ENCODE measurements around the gene CLDND1. TPM values are rescaled to one million over a fixed set of nuclear protein-coding genes. Genes with fewer than 3 reads are reported as not detected.

The CLDND1 gene
- total RNA-seq, 1 donor from 2014 or later = 124 TPM

- no peak for TF ChIP-seq CTCF (IDR thresholded peaks at IDR 0.05; ENCODE audit: insufficient read depth, low read length, poor library complexity, severe bottlenecking)
- Histone ChIP-seq H3K4me3 (ENCODE audit: low read depth, low read length) (no peak overlapping the region), H3K36me3 (ENCODE audit: control insufficient read depth, insufficient read depth, low read length) (no peaks in the 10 kb centered on the region), H3K27me3 (ENCODE audit: control insufficient read depth, insufficient read depth, low read length) (no peaks in the 10 kb centered on the region)
- DNase-seq (ENCODE audit: low read depth) = no peak
These were observed 3.4 kb downstream of the CLDND1 start for GRCh38 chr3:98519351-98519750.

GRCh38 chr3:98518816-98519215 is 3.9 kb downstream of the CLDND1 start:
- Histone ChIP-seq H3K36me3 (ENCODE audit: control insufficient read depth, insufficient read depth, low read length) (no peaks in the 10 kb centered on the region), H3K27me3 (ENCODE audit: control insufficient read depth, insufficient read depth, low read length) (no peaks in the 10 kb centered on the region), H3K4me3 (ENCODE audit: low read depth, low read length) (no peak overlapping the region)
- no peak for DNase-seq (ENCODE audit: low read depth)
- no peak for TF ChIP-seq CTCF (IDR thresholded peaks at IDR 0.05; ENCODE audit: insufficient read depth, low read length, poor library complexity, severe bottlenecking)

- Histone ChIP-seq H3K36me3 (ENCODE audit: control insufficient read depth, insufficient read depth, low read length) (no peaks in the 10 kb centered on the region), H3K27me3 (ENCODE audit: control insufficient read depth, insufficient read depth, low read length) (no peaks in the 10 kb centered on the region), H3K4me3 (ENCODE audit: low read depth, low read length) (no peak overlapping the region)
- DNase-seq (ENCODE audit: low read depth) = no peak
- TF ChIP-seq CTCF (IDR thresholded peaks at IDR 0.05; ENCODE audit: insufficient read depth, low read length, poor library complexity, severe bottlenecking) = no peak
These were observed 7.8 kb downstream of the CLDND1 start for GRCh38 chr3:98514948-98515347.

- Histone ChIP-seq H3K4me3 (ENCODE audit: low read depth, low read length) (no peak overlapping the region), H3K36me3 (ENCODE audit: control insufficient read depth, insufficient read depth, low read length) (no peaks in the 10 kb centered on the region), H3K27me3 (ENCODE audit: control insufficient read depth, insufficient read depth, low read length) (no peaks in the 10 kb centered on the region)
- no peak for DNase-seq (ENCODE audit: low read depth)
- TF ChIP-seq CTCF (IDR thresholded peaks at IDR 0.05; ENCODE audit: insufficient read depth, low read length, poor library complexity, severe bottlenecking) = no peak
These were observed 9.0 kb downstream of the CLDND1 start for GRCh38 chr3:98513736-98514135.

- no peaks in the 10 kb centered on the region for H3K27me3 ChIP-seq (ENCODE audit: control insufficient read depth, insufficient read depth, low read length)
- DNase-seq (ENCODE audit: low read depth) = no peak
- no peak overlapping the region for H3K4me3 ChIP-seq (ENCODE audit: low read depth, low read length)
- no peaks in the 10 kb centered on the region for H3K36me3 ChIP-seq (ENCODE audit: control insufficient read depth, insufficient read depth, low read length)
- no peak for TF ChIP-seq CTCF (IDR thresholded peaks at IDR 0.05; ENCODE audit: insufficient read depth, low read length, poor library complexity, severe bottlenecking)
These were observed 9.6 kb downstream of the CLDND1 start for GRCh38 chr3:98513091-98513511.

GRCh38 chr3:98512576-98512975 is 10.1 kb downstream of the CLDND1 start:
- DNase-seq (ENCODE audit: low read depth) = no peak
- H3K4me3 ChIP-seq (ENCODE audit: low read depth, low read length) = no peak overlapping the region
- TF ChIP-seq CTCF (IDR thresholded peaks at IDR 0.05; ENCODE audit: insufficient read depth, low read length, poor library complexity, severe bottlenecking) = no peak

More at GRCh38 chr3:98512576-98512975, 10.1 kb downstream of the CLDND1 start:
- Histone ChIP-seq H3K27me3 (ENCODE audit: control insufficient read depth, insufficient read depth, low read length) (no peaks in the 10 kb centered on the region), H3K36me3 (ENCODE audit: control insufficient read depth, insufficient read depth, low read length) (no peaks in the 10 kb centered on the region)

Measured in kidney epithelial cell (primary cell).